ENCODE data around the gene PTPN14.

PTPN14 gene

DNA sequence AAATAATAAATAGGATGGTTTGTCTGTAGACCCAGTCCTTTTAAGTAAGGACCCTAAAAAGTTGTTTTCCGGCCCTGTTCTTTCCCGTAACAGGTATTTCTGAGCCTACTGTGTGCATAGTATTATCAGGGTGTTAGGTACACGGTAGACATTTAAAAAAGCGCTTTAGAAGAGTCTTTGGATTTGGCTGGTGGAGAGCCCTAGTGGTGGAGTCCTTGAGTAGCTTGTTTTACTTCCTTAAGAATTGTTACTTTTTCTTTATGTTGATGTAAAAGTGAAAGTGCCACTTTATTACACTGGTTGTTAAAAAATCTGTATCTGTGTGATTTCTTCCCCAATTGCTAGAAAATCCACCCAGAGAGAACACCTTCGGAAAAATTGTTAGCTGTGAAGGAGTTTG is 233.7 kb downstream of the PTPN14 start:
- FAIRE-seq (no peak), DNase-seq (ENCODE audit: low spot score) (no peak)

DNA sequence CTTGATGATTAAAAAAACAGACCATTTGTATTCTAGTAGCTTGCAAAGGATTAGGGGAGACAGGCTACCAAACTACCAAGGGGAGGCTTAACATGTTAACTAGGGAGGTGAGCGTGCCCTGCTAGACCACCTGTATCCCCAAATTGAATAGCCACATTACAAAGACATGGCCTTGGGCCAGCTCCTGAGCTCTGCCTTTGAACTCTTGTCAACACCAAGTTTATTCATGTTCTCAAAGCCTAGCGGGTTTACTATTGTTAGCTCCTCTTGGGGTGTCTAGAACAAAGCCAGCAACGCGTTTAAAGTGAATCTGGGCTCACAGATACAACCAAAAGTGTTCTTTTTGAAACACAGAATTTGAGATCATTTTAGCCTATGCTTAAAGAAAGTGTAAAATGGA is 234.1 kb downstream of the PTPN14 start:
- FAIRE-seq, result no peak
- no peak for DNase-seq (ENCODE audit: low spot score)

DNA sequence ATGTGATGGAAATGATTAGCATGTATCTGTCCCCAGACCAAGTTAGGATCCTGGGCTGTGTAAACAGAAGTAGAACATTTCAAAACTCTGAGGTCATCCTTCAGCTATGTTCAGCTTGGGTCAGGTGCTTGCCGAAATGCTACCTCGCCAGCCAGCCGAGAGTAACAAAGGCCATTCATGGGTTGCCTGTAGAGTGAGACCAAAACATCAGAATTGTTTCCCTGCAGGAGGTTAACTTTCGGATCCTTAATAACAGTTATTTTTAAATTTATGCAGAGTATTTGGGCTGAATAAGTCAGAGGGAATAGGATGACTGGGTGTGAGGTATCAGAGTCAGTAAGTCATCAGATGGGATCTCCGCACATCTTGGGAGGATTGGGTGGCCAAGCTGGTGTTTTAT is 234.8 kb downstream of the PTPN14 start:
- peak; percentile 66 for DNase-seq (ENCODE audit: low spot score)
- FAIRE-seq, result no peak

DNA sequence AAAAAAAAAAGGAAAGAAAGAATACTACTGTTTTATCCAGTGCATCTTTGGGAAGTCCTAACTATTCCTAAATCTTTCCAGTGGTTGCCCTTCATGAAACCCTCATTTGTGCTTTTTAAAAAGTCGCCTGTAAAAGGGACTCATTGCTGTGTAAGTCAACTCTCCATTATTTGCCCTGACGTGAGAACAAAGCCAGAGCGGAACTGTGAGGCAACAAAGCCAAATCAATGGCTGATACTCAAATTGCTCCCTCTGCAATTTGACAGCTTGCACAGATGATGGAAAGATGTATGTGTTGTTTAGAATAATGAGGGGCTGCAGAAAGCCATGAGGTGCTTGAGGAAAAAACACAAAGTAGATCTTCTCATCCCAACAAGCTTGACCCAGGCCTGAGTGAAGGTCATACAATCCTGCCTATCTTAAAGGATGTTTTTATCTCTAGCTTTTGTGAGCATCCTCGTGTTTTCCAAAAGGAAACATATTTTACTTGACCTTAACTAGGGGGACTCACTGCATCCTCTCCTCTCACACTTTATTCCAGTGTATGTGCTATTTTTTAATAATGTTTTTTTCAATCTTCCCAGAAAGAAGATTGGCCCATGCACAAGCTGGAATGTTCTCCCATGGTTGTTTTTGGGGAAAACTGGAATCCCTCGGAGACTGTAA is 237.1 kb downstream of the PTPN14 start:
- FAIRE-seq (no peak), DNase-seq (ENCODE audit: low spot score) (no peak)

GRCh38 chr1:214312530-214313051 is 238.8 kb downstream of the PTPN14 start:
- no peak for DNase-seq (ENCODE audit: low spot score)
- FAIRE-seq, result no peak

DNA sequence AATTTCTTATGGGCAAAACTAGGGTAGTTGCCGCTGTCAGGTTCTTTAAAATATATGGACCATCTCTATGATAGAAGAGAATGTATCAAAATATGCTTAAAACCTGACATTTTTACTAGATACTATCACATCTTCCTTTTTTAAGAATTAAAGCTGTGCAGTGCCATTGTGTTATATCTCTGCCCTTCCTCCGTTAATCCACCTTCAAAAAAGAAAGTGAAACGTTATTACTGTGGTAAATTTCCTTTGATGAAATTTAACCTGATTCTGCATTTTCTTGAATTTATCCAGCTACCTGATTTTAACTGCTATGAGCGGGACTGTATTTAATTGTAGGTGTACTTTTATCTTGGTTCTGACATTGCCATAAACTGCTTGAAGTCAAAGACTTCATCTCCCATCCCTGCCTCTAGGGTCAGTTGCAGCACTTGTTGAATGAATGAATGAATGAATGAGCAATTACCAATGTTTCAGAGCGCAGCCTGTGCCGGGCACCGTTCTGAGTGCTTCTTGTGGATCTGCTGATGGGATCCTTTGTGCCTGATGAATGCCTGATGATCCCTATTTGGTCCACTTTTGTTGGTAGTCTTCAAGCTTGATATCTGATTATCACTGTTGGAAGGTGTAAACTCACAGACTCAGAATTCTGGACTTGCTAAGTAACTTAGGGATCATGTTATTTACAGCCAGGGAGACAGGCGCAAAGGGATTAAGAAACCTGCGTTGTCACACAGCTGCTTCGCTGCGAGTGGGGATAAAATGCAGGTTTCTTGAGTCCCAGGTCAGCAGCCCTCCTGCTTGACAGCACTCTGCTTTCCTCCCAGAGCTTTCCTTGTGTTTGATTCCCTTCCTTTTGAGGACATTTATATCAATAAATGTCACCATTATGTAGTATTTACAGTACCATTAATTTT is 240.4 kb downstream of the PTPN14 start:
- DNase-seq (ENCODE audit: low spot score) (no peak), FAIRE-seq (no peak)

- DNase-seq (ENCODE audit: low spot score) (no peak), FAIRE-seq (no peak)
These were observed 241.4 kb downstream of the PTPN14 start for GRCh38 chr1:214310010-214310409.

DNA sequence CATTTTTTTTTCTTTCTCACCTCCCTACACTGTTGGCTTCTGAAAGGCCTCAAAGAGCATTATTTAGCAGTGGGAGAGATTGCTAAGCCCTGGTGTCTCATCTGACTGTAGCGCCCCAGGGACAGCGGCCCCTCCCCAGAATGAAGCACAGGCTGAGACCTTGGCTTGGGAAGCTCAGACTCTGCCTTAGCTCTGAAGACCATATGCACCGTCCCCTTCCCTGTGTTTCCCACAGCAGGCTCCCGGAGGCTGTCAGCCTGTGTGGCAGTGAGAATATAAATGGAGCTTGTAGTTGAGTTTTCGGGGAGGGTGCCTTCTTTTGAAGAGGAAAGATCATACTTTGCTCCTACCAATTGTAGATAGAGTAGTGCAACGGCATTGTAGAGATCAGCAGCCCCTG is 245.1 kb downstream of the PTPN14 start:
- no peak for FAIRE-seq
- DNase-seq (ENCODE audit: low spot score), result no peak

GRCh38 chr1:214305164-214305751 is 246.1 kb downstream of the PTPN14 start:
- FAIRE-seq, result no peak

GRCh38 chr1:214303141-214303930 is 248.1 kb downstream of the PTPN14 start:
- no peak for FAIRE-seq

More at GRCh38 chr1:214305164-214305751, 246.1 kb downstream of the PTPN14 start:
- no peak for DNase-seq (ENCODE audit: low spot score)

GRCh38 chr1:214301526-214301925 is 249.9 kb downstream of the PTPN14 start:
- DNase-seq (ENCODE audit: low spot score) (no peak), FAIRE-seq (no peak)

More at GRCh38 chr1:214303141-214303930, 248.1 kb downstream of the PTPN14 start:
- no peak for DNase-seq (ENCODE audit: low spot score)

- FAIRE-seq, result no peak
- no peak for DNase-seq (ENCODE audit: low spot score)
These were observed 251.1 kb downstream of the PTPN14 start for GRCh38 chr1:214300149-214300780.

Data from urothelium cell line (cell line).